ENCODE results near the gene GTPBP6. TPM values are rescaled to one million over a fixed set of nuclear protein-coding genes. Genes with fewer than 3 reads are reported as not detected.
"Not testable (repeated sequence)": the region's sequence is repeated elsewhere in the genome, so short reads cannot be mapped to it uniquely, and the experiment has no call there.

The GTPBP6 gene
- total and polyA plus RNA-seq, 4 donors = 11.8 to 79.1 (median 59.6) TPM

- Histone ChIP-seq H3K4me3 (no peak overlapping the region), H3K9me3 (ENCODE audit: control insufficient read depth in 4 of 4, insufficient read depth in 3 of 4, low read length in 3 of 4) (no peaks in the 10 kb centered on the region), H3K27ac (ENCODE audit: low read depth in 1 of 2, low read length in 1 of 2) (no peak overlapping the region), H3K4me1 (ENCODE audit: control insufficient read depth in 5 of 5, insufficient read depth in 5 of 5, low read length in 5 of 5) (peaks cover 0 to 5% (median 0%) of the 10 kb centered on the region in 5 donors), H3K36me3 (ENCODE audit: control insufficient read depth in 4 of 4, insufficient read depth in 4 of 4, low read length in 4 of 4) (no peaks in the 10 kb centered on the region), H3K27me3 (ENCODE audit: control insufficient read depth in 3 of 3, insufficient read depth in 3 of 3, low read length in 2 of 3) (no peaks in the 10 kb centered on the region), H3K9ac (ENCODE audit: insufficient read depth in 1 of 2, low read length in 2 of 2) (no peak overlapping the region)
- ATAC-seq (ENCODE audit: insufficient read depth, low FRiP score) = no peak
- TF ChIP-seq CTCF (IDR thresholded peaks at IDR 0.05; ENCODE audit: control extremely low read depth, extremely low read depth) = no peak
- WGBS, 2 donors = 75% methylated on average over 8 of the region's 8 CpGs
- no peak for DNase-seq
Measured at GRCh38 chrX:265502-265901, 53.1 kb downstream of the GTPBP6 start.

GRCh38 chrX:264634-265455, 53.8 kb downstream of the GTPBP6 start:
- no peak for ATAC-seq (ENCODE audit: insufficient read depth, low FRiP score)
- Histone ChIP-seq H3K36me3 (ENCODE audit: control insufficient read depth in 4 of 4, insufficient read depth in 4 of 4, low read length in 4 of 4) (no peaks in the 10 kb centered on the region), H3K4me1 (ENCODE audit: control insufficient read depth in 5 of 5, insufficient read depth in 5 of 5, low read length in 5 of 5) (peaks cover 0 to 5% (median 0%) of the 10 kb centered on the region in 5 donors), H3K4me3 (no peak overlapping the region), H3K9me3 (ENCODE audit: control insufficient read depth in 4 of 4, insufficient read depth in 3 of 4, low read length in 3 of 4) (no peaks in the 10 kb centered on the region), H3K27ac (ENCODE audit: low read depth in 1 of 2, low read length in 1 of 2) (peak overlapping the region in 1 of 2 donors; percentile 47), H3K27me3 (ENCODE audit: control insufficient read depth in 3 of 3, insufficient read depth in 3 of 3, low read length in 2 of 3) (no peaks in the 10 kb centered on the region), H3K9ac (ENCODE audit: insufficient read depth in 1 of 2, low read length in 2 of 2) (no peak overlapping the region)
- TF ChIP-seq CTCF (IDR thresholded peaks at IDR 0.05; ENCODE audit: control extremely low read depth, extremely low read depth) = no peak
- DNase-seq = no peak
- 77% methylated on average over 16 of the region's 16 CpGs for WGBS, 2 donors

- not testable (repeated sequence) for H3K36me3 ChIP-seq (ENCODE audit: control insufficient read depth in 4 of 4, insufficient read depth in 4 of 4, low read length in 4 of 4); H3K9me3 ChIP-seq (ENCODE audit: control insufficient read depth in 4 of 4, insufficient read depth in 3 of 4, low read length in 3 of 4); H3K27me3 ChIP-seq (ENCODE audit: control insufficient read depth in 3 of 3, insufficient read depth in 3 of 3, low read length in 2 of 3); DNase-seq; H3K9ac ChIP-seq (ENCODE audit: insufficient read depth in 1 of 2, low read length in 2 of 2); H3K27ac ChIP-seq (ENCODE audit: low read depth in 1 of 2, low read length in 1 of 2); H3K4me1 ChIP-seq (ENCODE audit: control insufficient read depth in 5 of 5, insufficient read depth in 5 of 5, low read length in 5 of 5); ATAC-seq (ENCODE audit: insufficient read depth, low FRiP score); H3K4me3 ChIP-seq
- 93 to 94% methylated on average over 16 of the region's 16 CpGs for WGBS, 2 donors
Measured at GRCh38 chrX:264006-264405, 54.6 kb downstream of the GTPBP6 start.

GRCh38 chrX:262381-262909, 56.2 kb downstream of the GTPBP6 start:
- DNase-seq (no peak), ATAC-seq (ENCODE audit: insufficient read depth, low FRiP score) (peak; percentile 36)
- WGBS, 2 donors = 66 to 70% methylated on average over 13 of the region's 13 CpGs
- Histone ChIP-seq H3K27ac (ENCODE audit: low read depth in 1 of 2, low read length in 1 of 2) (no peak overlapping the region), H3K4me1 (ENCODE audit: control insufficient read depth in 5 of 5, insufficient read depth in 5 of 5, low read length in 5 of 5) (peaks cover 0 to 5% (median 0%) of the 10 kb centered on the region in 5 donors), H3K9me3 (ENCODE audit: control insufficient read depth in 4 of 4, insufficient read depth in 3 of 4, low read length in 3 of 4) (peaks cover 0 to 4% (median 0%) of the 10 kb centered on the region in 4 donors), H3K4me3 (no peak overlapping the region), H3K36me3 (ENCODE audit: control insufficient read depth in 4 of 4, insufficient read depth in 4 of 4, low read length in 4 of 4) (no peaks in the 10 kb centered on the region), H3K27me3 (ENCODE audit: control insufficient read depth in 3 of 3, insufficient read depth in 3 of 3, low read length in 2 of 3) (no peaks in the 10 kb centered on the region), H3K9ac (ENCODE audit: insufficient read depth in 1 of 2, low read length in 2 of 2) (no peak overlapping the region)
- TF ChIP-seq CTCF (IDR thresholded peaks at IDR 0.05; ENCODE audit: control extremely low read depth, extremely low read depth) = no peak

Measured in lung (tissue), 12 donors.